Gastroesophageal sphincter (tissue), 4 donors: ENCODE measurements around the gene ZFC3H1. TPM values are rescaled to one million over a fixed set of nuclear protein-coding genes. Genes with fewer than 3 reads are reported as not detected.

ENCODE experiments used
- ATAC-seq: fragments of 150-250 bp; one replicate; pipeline ENCODE4 v1.9.1; 2016; ENCODE audit warnings: mild to moderate bottlenecking, moderate library complexity
- H3K27ac ChIP-seq, 4 donors: fragments of 200-600 bp; sonication (generic) in 3 of 4; 1 replicate in 3 of 4; 2 replicates in 1 of 4; pipeline ENCODE4 v1.5.1; 2016 to 2019
- H3K27me3 ChIP-seq: fragments of 200-600 bp; sonication (generic); one replicate; pipeline ENCODE4 v1.5.1; 2019
- H3K36me3 ChIP-seq, 2 donors: fragments of 200-600 bp; sonication (generic); one replicate each; pipeline ENCODE4 v1.5.1; 2019; ENCODE audit warnings: control low read depth in 1 of 2
- H3K4me1 ChIP-seq, 3 donors: fragments of 200-600 bp; sonication (generic); 1 replicate in 2 of 3; 2 replicates in 1 of 3; pipeline ENCODE4 v1.5.1; 2016 to 2019; ENCODE audit warnings: control low read depth in 2 of 3
- H3K4me3 ChIP-seq, 2 donors: fragments of 200-600 bp; sonication (generic); one replicate each; pipeline ENCODE4 v1.5.1; 2019; ENCODE audit warnings: mild to moderate bottlenecking in 1 of 2, moderate library complexity in 1 of 2
- H3K9me3 ChIP-seq, 3 donors: fragments of 200-600 bp; sonication (generic); one replicate each; pipeline ENCODE4 v1.5.1; 2017 to 2019; ENCODE audit warnings: control low read depth in 2 of 3
- EP300 ChIP-seq: sonication (generic); formaldehyde crosslinking; IDR thresholded peaks from one replicate; pipeline ENCODE4 v1.6.1; 2017; ENCODE audit warnings: antibody characterized with exemption, mild to moderate bottlenecking
- POLR2A ChIP-seq, 2 donors: fragments of 450-650 bp; IDR thresholded peaks; one replicate each; pipeline ENCODE4 v1.6.1; 2017; ENCODE audit warnings: antibody characterized with exemption in 2 of 2, mild to moderate bottlenecking in 2 of 2, moderate library complexity in 1 of 2
- POLR2AphosphoS5 ChIP-seq: sonication (generic); formaldehyde crosslinking; IDR thresholded peaks from one replicate; pipeline ENCODE4 v1.6.1; 2017; ENCODE audit warnings: antibody characterized with exemption
- WGBS, 2 donors: methylation state at CpG; one replicate each; pipeline ENCODE4 v1.1.5; 2018; ENCODE audit warnings: low coverage in 1 of 2; 5-methylcytosine and 5-hydroxymethylcytosine counted together
- small RNA-seq, 4 donors: library from RNA; depleted of rRNA; stranded (forward); fragments of <200 nt; gene quantifications; one replicate each; pipeline ENCODE3, GENCODE V24; 2016
- total RNA-seq, 4 donors: library from RNA; depleted of rRNA; stranded (reverse); fragments of >200 nt; gene quantifications; one replicate each; pipeline ENCODE4 v1.1.0, GENCODE V29; 2016
- TF ChIP-seq, protein P1 (sequence below), 4 experiments: fragments of 200-600 bp in 2 of 4; fragments of 450-650 bp in 2 of 4; sonication (generic) in 1 of 4; IDR thresholded peaks; one replicate each; pipeline ENCODE4 v1.5.1; 2017 to 2019; ENCODE audit warnings: antibody characterized with exemption in 4 of 4, mild to moderate bottlenecking in 2 of 4, moderate library complexity in 2 of 4

ZFC3H1 gene
- total RNA-seq, 4 donors from 2014 or later, result 17.1 to 65.2 (median 30.3) TPM

DNA sequence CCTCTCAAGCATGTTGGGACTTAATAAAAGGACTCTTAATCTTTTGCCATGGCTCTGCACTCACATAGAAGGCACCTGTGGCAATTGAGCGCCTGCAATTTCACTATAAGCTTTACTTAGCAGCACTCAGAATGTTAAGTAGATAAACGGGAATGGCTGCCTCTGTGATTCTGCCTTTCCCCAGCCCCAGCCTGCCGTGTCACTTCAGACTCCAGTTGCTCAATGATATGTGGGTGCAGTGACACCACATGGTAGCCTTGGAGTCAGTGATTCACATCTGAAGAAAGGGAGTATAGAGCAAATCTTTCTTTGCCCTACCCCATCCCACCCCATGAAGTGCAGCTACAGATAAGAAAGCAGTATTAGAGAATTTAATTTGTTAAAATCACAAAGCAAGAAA, 96.1 kb downstream of the ZFC3H1 start:
- Histone ChIP-seq H3K4me3 (no peak overlapping the region), H3K27me3 (peaks cover 8% of the 10 kb centered on the region)

DNA sequence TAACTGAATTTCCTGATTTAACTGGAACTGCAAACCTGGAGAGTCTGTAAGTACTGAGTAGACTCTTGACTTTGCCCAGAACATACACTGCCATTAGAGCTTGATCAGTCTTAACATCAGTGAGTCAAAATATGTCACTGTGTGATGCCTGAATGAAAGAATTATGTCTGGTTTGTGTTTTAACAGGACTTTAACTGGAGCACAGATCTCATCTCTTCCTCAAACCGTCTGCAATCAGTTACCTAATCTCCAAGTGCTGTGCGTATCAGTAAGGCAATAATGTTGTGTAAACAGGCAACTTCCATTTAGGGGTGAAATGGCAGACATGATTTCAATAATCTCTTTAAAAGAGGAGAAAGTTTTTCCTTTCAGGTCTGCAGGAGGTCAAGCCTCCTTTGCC, 97.0 kb downstream of the ZFC3H1 start:
- Histone ChIP-seq H3K27ac (no peak overlapping the region), H3K27me3 (peaks cover 8% of the 10 kb centered on the region), H3K36me3 (no peaks in the 10 kb centered on the region), H3K4me1 (no peaks in the 10 kb centered on the region), H3K4me3 (no peak overlapping the region), H3K9me3 (no peaks in the 10 kb centered on the region)
- 45 to 58% methylated on average over 2 of the region's 2 CpGs for WGBS, 2 donors
- no peak for ATAC-seq
- no peak for TF ChIP-seq EP300
- no peak for TF ChIP-seq POLR2A (IDR thresholded peaks at IDR 0.05)
- TF ChIP-seq, protein P1, sequence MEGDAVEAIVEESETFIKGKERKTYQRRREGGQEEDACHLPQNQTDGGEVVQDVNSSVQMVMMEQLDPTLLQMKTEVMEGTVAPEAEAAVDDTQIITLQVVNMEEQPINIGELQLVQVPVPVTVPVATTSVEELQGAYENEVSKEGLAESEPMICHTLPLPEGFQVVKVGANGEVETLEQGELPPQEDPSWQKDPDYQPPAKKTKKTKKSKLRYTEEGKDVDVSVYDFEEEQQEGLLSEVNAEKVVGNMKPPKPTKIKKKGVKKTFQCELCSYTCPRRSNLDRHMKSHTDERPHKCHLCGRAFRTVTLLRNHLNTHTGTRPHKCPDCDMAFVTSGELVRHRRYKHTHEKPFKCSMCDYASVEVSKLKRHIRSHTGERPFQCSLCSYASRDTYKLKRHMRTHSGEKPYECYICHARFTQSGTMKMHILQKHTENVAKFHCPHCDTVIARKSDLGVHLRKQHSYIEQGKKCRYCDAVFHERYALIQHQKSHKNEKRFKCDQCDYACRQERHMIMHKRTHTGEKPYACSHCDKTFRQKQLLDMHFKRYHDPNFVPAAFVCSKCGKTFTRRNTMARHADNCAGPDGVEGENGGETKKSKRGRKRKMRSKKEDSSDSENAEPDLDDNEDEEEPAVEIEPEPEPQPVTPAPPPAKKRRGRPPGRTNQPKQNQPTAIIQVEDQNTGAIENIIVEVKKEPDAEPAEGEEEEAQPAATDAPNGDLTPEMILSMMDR (IDR thresholded peaks at IDR 0.05), result no peak

More for the DNA sequence above, 96.1 kb downstream of the ZFC3H1 start:
- H3K9me3 ChIP-seq, result no peaks in the 10 kb centered on the region
- WGBS, 2 donors, result 67 to 70% methylated on average over 2 to 3 of the region's 3 CpGs
- H3K4me1 ChIP-seq, result no peaks in the 10 kb centered on the region
- no peak for ATAC-seq
- no peak for TF ChIP-seq EP300
- TF ChIP-seq POLR2AphosphoS5, result no peak
- TF ChIP-seq, protein P1 (IDR thresholded peaks at IDR 0.05), result no peak
- TF ChIP-seq POLR2A (IDR thresholded peaks at IDR 0.05), result no peak
- H3K27ac ChIP-seq, result no peak overlapping the region
- no peaks in the 10 kb centered on the region for H3K36me3 ChIP-seq

DNA sequence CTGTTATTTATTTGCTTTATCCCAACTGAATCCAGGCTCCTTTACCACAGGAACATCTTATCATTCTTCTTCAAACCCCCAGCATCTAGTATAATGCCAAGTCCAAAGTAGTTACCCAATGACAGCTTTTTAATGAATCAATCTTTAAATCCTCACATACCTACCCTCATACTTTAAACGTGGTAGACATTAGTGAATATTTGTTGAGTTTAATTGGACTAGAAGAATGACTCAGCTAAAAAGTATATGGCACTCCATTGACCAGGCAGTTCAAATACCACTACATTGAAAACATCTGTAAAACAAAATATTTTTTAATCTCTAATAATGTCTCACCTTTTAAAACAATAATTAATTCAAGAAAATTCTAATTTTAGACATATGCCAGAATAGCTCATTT, 98.1 kb downstream of the ZFC3H1 start:
- H3K4me3 ChIP-seq, result no peak overlapping the region
- ATAC-seq, result no peak
- H3K27me3 ChIP-seq, result peaks cover 8% of the 10 kb centered on the region
- TF ChIP-seq POLR2A (IDR thresholded peaks at IDR 0.05) (no peak), POLR2AphosphoS5 (no peak), EP300 (no peak)
- WGBS, 2 donors, result 41 to 57% methylated on average over 1 of the region's 1 CpG
- no peaks in the 10 kb centered on the region for H3K36me3 ChIP-seq
- no peaks in the 10 kb centered on the region for H3K9me3 ChIP-seq
- H3K4me1 ChIP-seq, result no peaks in the 10 kb centered on the region
- H3K27ac ChIP-seq, result no peak overlapping the region

DNA sequence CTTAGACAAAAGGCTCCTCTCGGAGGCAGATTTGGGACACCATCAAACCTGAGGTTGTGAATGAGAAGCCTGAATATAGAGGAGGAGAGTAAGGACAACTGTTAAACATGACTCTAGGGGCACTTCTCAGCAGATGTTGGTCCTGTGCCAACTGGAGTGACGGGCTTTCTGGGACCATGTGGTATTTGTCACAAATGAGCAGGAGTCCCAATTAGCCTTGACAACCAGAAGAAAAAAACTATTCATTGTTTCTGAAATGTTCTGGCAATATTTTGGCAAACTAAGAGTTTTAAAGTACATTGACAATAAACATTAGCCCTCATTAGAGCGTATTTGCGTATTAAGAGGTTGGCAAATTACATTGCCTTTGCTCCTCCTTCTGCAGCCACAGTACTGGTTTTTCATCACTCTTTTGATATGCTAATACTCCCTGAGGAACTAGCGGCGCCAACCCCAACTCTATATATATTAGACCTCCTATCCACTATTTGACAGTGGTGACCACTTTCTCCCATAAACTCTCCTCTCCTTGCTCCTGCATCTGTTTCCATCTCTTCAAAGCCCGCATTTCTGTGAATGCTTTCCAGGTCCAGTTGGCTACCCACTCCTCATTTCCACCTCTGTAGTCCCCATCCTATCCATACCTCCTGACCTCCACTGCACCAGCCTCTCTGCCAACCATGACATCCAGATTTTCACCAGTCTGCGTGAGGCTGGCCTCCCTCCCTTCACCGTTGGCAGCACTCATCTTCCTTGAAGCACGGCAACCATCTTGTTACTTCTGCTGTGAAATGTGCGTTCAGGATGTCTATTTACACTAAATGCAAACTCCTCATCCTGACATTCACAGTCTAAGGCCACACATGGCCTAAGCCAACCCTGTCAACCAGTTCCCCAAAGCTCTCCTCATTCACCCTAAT, 100.7 kb downstream of the ZFC3H1 start:
- ATAC-seq, result no peak
- Histone ChIP-seq H3K4me3 (no peak overlapping the region), H3K36me3 (no peaks in the 10 kb centered on the region), H3K27me3 (no peaks in the 10 kb centered on the region), H3K4me1 (no peaks in the 10 kb centered on the region), H3K9me3 (no peaks in the 10 kb centered on the region), H3K27ac (no peak overlapping the region)
- TF ChIP-seq POLR2AphosphoS5 (no peak), POLR2A (IDR thresholded peaks at IDR 0.05) (no peak), EP300 (no peak)
- TF ChIP-seq, protein P1 (IDR thresholded peaks at IDR 0.05), result no peak
- 47 to 62% methylated on average over 10 to 11 of the region's 11 CpGs for WGBS, 2 donors

Small RNA genes lying within 50 kb of the gene (small RNA-seq; reads per million reads assigned to genes)
- gene RF00560, result 0 reads per million in 4 donors

Other genes starting within 250 kb of the ZFC3H1 start
- gene LGR5, start 224.1 kb downstream of the ZFC3H1 start, total RNA-seq, result under 1 TPM in 3 of 4 donors, not detected in 1; 0.12 to 0.47 (median 0.40) TPM
- 10 to 100 TPM in 1 of 4 donors, 1 to 10 TPM in 3; 2.3 to 19.5 (median 6.1) TPM for gene THAP2, start 453 bp upstream of the ZFC3H1 start, total RNA-seq
- gene TMEM19, start 22.2 kb upstream of the ZFC3H1 start, total RNA-seq, result 10 to 100 TPM; 15.5 to 28.9 (median 19.9) TPM
- 10 to 100 TPM; 31.9 to 85.1 (median 45.8) TPM for gene RAB21, start 91.0 kb upstream of the ZFC3H1 start, total RNA-seq
- 10 to 100 TPM; 20.0 to 45.8 (median 34.1) TPM for gene TBC1D15, start 175.9 kb upstream of the ZFC3H1 start, total RNA-seq